Activated T-helper 17 cell treated with anti-CD3 and anti-CD28 coated beads, Interleukin-2, amount 50 U/mL, for 72 hours (primary cell): ENCODE measurements around the gene PPM1F. TPM values are rescaled to one million over a fixed set of nuclear protein-coding genes. Genes with fewer than 3 reads are reported as not detected.

Experiments used
- ATAC-seq: fragments of 150-1000 bp; cut with Tn5 transposase; replicated peaks from 2 replicates; pipeline ENCODE4 v1.10.0; 2021; ENCODE audit warnings: mild to moderate bottlenecking, moderate library complexity
- H3K27ac Mint-ChIP-seq: one replicate; pipeline ENCODE4 v1.8.0; 2022; ENCODE audit warnings: mixed read lengths
- H3K27me3 Mint-ChIP-seq: one replicate; pipeline ENCODE4 v1.8.0; 2022; ENCODE audit warnings: mixed read lengths
- H3K36me3 Mint-ChIP-seq: one replicate; pipeline ENCODE4 v1.8.0; 2022; ENCODE audit warnings: low read depth, mild to moderate bottlenecking, mixed read lengths
- H3K4me1 Mint-ChIP-seq: one replicate; pipeline ENCODE4 v1.8.0; 2022; ENCODE audit warnings: mixed read lengths
- H3K4me3 Mint-ChIP-seq: one replicate; pipeline ENCODE4 v1.8.0; 2022; ENCODE audit warnings: mild to moderate bottlenecking, mixed read lengths
- H3K9me3 Mint-ChIP-seq: one replicate; pipeline ENCODE4 v1.8.0; 2022; ENCODE audit warnings: mixed read lengths
- total RNA-seq, 2 donors: library from RNA; stranded (reverse); gene quantifications; one replicate each; pipeline ENCODE4 v1.2.3, GENCODE V29; 2022

The PPM1F gene
- total RNA-seq, 2 donors from 2014 or later: 17.3 to 20.3 TPM

DNA sequence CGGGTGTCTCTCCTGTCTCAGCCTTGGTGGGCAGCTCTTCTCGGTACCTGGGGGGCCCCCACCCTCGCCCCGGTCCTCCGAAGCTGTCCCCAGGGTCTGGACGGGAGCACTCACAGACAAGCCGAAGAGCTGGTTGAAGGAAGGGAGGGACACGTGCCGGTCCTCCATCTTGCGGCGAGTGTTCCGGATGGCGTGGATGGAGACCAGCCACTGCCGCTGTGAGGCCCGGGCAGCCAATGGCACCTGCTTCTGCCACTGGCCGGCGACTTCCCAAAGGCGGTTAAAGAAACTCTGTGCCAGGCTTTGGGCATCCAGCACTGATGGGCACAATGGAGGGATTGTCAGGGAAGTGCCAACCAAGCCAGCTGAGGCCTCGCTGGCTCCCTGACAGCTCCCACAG lies 18.7 kb downstream of the PPM1F start:
- Mint-ChIP-seq H3K9me3 (no peaks in the 10 kb centered on the region), H3K27ac (no peak overlapping the region), H3K4me3 (no peak overlapping the region), H3K4me1 (no peaks in the 10 kb centered on the region), H3K36me3 (peaks cover 21% of the 10 kb centered on the region), H3K27me3 (no peaks in the 10 kb centered on the region)
- no peak for ATAC-seq

DNA sequence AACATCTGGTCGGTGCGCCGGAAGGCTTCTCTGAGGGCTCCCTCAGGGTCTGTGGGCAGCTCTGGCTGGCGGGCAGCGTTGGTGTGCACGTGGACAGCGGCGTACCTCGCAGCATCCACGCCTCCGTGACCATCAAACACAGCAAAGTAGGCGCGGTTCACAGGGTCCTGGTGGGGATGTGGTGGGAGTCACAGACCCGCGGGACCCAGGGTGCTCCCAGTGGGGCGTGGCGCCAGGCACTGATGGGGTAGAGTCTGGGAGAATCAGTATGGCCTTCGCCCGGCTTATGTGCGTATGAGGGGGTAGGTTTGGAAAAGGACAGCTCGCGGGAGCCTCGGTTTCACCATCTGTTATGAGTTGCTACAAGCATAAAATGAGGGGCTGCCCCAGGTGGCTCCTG lies 19.2 kb downstream of the PPM1F start:
- Mint-ChIP-seq H3K36me3 (peaks cover 21% of the 10 kb centered on the region), H3K9me3 (no peaks in the 10 kb centered on the region), H3K27me3 (no peaks in the 10 kb centered on the region), H3K27ac (no peak overlapping the region), H3K4me3 (no peak overlapping the region), H3K4me1 (no peaks in the 10 kb centered on the region)
- no peak for ATAC-seq

DNA sequence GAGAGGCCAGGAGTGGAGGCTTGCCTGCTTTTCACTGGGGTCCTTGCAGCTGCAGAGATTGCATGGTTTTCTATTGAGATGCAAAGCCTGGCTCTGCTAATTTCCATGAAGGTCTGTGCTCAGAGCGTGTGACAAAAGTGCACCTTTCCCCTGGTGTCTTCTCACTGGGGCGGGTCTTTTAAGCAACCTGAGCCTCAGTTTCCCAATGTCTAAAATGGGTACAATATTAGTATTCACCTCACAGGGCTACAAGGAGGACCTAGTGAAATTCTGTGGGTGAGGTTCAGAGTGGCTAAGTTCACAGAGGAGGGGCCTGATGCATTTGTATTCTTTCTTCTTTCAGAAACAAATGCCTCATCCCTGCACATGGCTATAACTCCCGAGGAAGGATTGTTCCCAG lies 20.3 kb downstream of the PPM1F start:
- no peak overlapping the region for H3K4me3 Mint-ChIP-seq
- no peaks in the 10 kb centered on the region for H3K9me3 Mint-ChIP-seq
- H3K4me1 Mint-ChIP-seq: no peaks in the 10 kb centered on the region
- H3K27ac Mint-ChIP-seq: no peak overlapping the region
- H3K36me3 Mint-ChIP-seq: peaks cover 21% of the 10 kb centered on the region
- ATAC-seq: no peak
- H3K27me3 Mint-ChIP-seq: no peaks in the 10 kb centered on the region

DNA sequence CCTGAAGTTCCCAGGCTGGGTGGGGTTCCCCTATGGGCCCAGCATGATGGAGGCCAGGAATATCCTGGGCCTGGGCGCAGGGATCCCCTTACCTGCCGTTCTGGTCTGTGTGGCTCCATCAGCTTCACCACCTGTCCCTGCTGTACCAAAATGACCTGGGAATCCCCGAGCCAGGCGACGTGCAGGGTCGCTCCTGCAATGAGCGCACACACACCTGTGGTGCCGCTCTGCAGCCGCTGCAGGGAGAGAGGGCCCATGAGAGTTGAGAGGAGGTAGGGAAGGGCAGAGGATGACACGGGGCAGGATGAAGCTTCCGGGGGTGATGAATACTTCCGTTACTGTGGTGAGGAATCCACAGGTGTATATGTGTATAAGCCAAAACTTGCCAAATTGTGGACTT lies 21.6 kb downstream of the PPM1F start:
- Mint-ChIP-seq H3K36me3 (peaks cover 21% of the 10 kb centered on the region), H3K27me3 (no peaks in the 10 kb centered on the region), H3K27ac (no peak overlapping the region), H3K4me3 (no peak overlapping the region), H3K9me3 (no peaks in the 10 kb centered on the region), H3K4me1 (no peaks in the 10 kb centered on the region)
- ATAC-seq: no peak

DNA sequence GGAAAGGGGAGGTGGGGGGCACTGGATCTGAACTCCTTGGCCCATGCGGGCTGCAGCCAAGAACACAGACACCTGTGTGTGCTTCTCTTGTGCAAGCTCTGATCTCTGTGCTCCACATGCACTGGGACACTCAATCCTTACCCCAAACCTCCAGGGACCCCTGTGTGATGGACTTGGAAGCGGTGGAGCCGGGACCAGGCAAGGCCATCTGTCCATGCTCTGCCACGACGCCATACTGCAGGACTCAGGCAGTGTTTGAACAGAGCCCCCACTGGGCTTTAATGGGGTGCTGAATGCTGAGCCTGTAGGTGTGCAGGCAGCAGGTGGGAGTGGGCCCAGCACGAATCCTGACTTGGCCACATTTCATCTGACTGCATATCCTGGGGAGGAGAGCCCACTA lies 23.4 kb downstream of the PPM1F start:
- H3K36me3 Mint-ChIP-seq: peaks cover 17% of the 10 kb centered on the region
- no peak overlapping the region for H3K27ac Mint-ChIP-seq
- H3K27me3 Mint-ChIP-seq: no peaks in the 10 kb centered on the region
- ATAC-seq: no peak
- no peaks in the 10 kb centered on the region for H3K9me3 Mint-ChIP-seq
- no peak overlapping the region for H3K4me3 Mint-ChIP-seq
- no peaks in the 10 kb centered on the region for H3K4me1 Mint-ChIP-seq

DNA sequence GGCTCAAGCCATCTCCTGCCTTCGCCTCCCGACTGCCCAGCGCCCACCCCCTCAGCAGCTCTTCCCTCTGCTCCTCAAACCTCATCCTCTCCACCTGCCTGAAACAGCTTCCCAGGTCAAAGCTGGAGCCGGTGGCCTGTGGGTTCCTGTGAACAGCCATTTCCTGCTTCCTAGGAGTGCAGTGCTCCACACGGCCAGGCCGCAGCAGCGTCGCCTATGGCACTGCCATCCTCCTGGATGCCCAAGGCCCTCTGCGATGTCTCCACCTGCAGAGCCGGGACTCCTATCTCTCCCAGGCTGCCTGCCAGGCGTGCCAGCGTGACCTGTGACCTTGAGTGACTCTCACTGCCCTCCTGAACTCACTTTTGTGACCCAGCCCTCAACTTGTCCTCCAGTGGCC lies 24.6 kb downstream of the PPM1F start:
- Mint-ChIP-seq H3K4me3 (no peak overlapping the region), H3K27ac (no peak overlapping the region), H3K4me1 (no peaks in the 10 kb centered on the region), H3K9me3 (no peaks in the 10 kb centered on the region), H3K36me3 (peaks cover 17% of the 10 kb centered on the region), H3K27me3 (no peaks in the 10 kb centered on the region)
- ATAC-seq: no peak

DNA sequence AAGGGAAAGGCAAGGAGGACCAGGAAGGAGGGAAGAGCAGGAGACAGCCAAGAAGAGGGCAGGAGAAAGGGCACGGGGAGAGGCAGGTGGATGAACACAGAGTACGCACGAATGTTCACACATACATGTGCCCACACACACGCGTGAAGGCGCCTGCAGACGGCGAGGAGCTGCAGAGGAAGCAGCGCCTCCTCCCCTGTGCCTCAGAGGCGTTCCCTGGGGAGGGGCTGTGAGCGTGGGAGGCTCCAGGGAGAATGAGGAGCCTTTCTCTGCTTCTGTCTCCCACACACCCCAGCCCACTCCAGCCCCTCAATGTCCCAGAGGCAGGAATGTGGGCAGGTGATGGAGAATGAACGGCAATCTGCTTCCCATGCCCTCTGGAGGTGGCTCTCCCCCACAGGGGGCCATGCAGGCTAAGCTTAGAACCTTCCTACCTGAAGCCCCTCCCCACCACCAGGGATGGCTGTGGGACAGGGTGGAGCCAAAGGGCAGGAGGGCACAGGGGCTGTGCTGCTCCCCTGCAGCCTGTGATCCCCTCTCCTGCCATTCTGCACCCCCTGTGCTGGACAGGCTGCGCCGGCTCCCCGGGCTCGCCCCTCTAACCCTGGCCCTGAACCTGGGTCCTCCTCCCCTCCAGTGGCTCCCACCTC lies 25.3 kb downstream of the PPM1F start:
- Mint-ChIP-seq H3K36me3 (peaks cover 17% of the 10 kb centered on the region), H3K4me3 (no peak overlapping the region), H3K9me3 (no peaks in the 10 kb centered on the region), H3K27me3 (no peaks in the 10 kb centered on the region), H3K27ac (no peak overlapping the region), H3K4me1 (no peaks in the 10 kb centered on the region)
- ATAC-seq: no peak

DNA sequence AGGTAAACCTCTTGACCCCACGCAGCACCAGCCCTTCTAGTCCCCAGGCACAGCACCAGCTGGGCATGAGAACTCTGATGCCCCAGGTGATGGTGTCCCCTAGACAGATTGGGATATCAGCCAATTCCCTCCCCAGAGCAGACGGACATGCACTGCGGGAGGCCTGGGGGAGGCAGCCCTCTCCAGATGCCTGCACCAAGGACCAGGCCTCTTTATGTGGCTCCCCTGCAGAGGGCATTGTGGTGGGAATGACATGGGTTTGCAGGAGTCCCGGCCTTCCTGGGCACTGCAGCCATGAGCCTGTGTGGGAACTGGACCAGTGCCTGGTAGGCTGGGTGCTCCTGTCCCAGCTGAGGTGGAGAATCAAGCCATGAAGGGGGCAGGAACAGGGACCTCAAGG lies 25.9 kb downstream of the PPM1F start:
- no peak for ATAC-seq
- Mint-ChIP-seq H3K4me1 (no peaks in the 10 kb centered on the region), H3K9me3 (no peaks in the 10 kb centered on the region), H3K27ac (no peak overlapping the region), H3K27me3 (no peaks in the 10 kb centered on the region), H3K36me3 (peaks cover 17% of the 10 kb centered on the region), H3K4me3 (no peak overlapping the region)

DNA sequence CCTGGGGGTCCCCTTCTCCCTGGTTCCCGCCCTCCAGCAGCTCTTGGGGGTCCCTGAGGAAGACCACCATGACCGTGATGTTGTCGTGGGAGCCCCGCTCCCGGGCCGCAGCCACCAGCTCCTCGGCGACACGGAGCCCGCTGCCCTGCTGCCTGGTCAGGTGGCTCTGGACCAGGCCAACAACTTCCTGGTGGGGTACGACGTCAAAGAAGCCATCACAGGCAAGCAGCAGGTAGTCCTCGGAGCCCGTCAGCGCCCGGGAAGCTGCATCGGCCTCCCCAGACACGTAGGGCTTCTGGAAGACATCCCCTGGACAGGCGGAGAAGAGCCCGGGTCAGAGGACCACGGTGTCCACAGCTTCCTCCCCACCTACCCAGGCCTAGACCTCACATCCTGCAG lies 29.5 kb downstream of the PPM1F start:
- no peaks in the 10 kb centered on the region for H3K27me3 Mint-ChIP-seq
- H3K27ac Mint-ChIP-seq: no peak overlapping the region
- H3K9me3 Mint-ChIP-seq: no peaks in the 10 kb centered on the region
- H3K36me3 Mint-ChIP-seq: no peaks in the 10 kb centered on the region
- H3K4me1 Mint-ChIP-seq: no peaks in the 10 kb centered on the region
- ATAC-seq: no peak
- H3K4me3 Mint-ChIP-seq: no peak overlapping the region

DNA sequence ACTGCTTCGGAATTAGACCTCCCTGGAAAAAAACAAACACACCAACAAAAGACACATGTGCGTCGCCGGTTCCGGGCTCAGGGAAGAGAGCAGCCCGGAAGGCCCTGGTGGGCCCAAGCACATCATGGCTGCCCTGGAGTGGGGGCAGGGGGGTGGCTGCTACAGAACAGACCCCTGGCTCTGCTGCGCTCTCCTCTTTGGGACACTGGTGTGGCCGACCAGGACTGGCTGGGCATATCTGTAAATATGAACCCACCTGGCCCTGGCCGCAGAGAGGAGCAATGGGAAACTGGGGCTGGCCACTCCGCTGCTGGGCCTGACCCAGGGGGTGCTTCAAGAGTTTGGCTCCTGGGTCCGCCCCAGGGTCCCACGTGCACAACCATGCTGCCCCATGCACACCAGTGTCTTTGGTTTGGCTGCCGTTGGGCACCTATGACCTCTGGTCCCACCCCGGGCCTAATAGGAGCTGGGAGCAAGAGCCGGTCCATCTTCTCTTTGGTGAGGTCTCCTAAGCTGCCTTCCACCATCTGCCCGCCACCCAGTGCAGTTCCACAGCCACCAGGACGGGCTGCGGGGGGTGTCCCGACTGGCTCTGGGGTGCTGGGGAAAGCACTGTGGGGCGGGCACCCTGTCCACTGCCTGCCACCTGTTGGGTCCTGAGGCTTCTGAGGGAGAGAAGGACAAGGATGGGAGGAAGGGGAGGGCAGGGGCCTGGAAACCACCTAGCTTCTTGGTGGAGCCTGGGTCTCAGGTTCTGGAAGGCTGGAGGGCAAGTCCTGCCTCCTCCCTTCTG lies 30.1 kb downstream of the PPM1F start:
- H3K4me3 Mint-ChIP-seq: no peak overlapping the region
- H3K27me3 Mint-ChIP-seq: no peaks in the 10 kb centered on the region
- no peak overlapping the region for H3K27ac Mint-ChIP-seq
- H3K4me1 Mint-ChIP-seq: no peaks in the 10 kb centered on the region
- H3K36me3 Mint-ChIP-seq: no peaks in the 10 kb centered on the region
- ATAC-seq: no peak
- H3K9me3 Mint-ChIP-seq: no peaks in the 10 kb centered on the region

DNA sequence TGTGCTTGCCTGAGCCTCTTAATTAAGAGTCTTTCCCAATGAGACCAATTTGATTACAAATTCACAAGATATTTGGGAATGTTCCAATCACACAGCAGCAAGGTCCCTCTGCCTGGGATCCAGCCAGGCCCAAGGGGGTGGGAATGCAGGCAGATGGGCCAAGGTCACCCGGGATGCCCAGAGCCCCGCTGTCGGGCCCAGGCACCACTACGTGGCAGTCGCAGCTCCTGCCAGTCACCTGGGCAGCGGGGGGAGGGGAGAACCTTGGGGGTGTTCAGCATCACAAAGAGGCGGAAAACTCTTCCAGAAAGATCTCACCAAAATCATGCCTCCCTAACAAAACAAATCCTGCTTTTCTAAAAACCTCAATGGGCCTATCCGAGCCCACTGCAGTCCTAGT lies 30.9 kb downstream of the PPM1F start:
- Mint-ChIP-seq H3K9me3 (no peaks in the 10 kb centered on the region), H3K27ac (no peak overlapping the region), H3K4me3 (no peak overlapping the region), H3K27me3 (no peaks in the 10 kb centered on the region), H3K4me1 (no peaks in the 10 kb centered on the region), H3K36me3 (no peaks in the 10 kb centered on the region)
- ATAC-seq: no peak

DNA sequence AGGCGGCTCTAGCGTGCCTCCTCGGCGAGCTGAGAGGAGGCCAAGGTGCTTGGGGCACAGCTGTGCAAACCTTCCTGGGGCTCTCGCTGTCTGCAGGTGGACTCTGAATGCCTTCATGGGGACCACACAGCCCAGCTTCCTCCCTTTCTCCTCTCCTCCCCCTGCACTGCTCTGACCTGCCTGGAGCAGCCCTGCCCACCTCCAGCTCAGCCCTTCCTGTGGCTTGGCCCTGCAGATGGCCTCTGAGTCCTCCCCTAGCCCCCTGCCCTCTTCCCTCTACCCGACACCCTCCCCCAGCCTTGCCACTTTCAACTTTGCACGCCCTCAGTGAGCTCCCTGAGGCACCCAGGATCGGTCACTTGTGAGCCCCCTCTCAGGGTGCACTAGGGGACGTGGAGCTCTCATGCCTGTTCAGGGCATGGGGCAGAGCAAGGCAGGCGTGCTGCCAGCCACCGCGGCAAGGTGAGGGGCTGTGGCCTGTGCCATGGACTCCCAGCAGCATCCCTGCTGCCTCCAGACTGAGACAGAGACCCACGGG lies 31.4 kb downstream of the PPM1F start:
- no peaks in the 10 kb centered on the region for H3K4me1 Mint-ChIP-seq
- H3K4me3 Mint-ChIP-seq: no peak overlapping the region
- H3K36me3 Mint-ChIP-seq: no peaks in the 10 kb centered on the region
- H3K27ac Mint-ChIP-seq: no peak overlapping the region
- no peak for ATAC-seq
- no peaks in the 10 kb centered on the region for H3K9me3 Mint-ChIP-seq
- H3K27me3 Mint-ChIP-seq: no peaks in the 10 kb centered on the region

DNA sequence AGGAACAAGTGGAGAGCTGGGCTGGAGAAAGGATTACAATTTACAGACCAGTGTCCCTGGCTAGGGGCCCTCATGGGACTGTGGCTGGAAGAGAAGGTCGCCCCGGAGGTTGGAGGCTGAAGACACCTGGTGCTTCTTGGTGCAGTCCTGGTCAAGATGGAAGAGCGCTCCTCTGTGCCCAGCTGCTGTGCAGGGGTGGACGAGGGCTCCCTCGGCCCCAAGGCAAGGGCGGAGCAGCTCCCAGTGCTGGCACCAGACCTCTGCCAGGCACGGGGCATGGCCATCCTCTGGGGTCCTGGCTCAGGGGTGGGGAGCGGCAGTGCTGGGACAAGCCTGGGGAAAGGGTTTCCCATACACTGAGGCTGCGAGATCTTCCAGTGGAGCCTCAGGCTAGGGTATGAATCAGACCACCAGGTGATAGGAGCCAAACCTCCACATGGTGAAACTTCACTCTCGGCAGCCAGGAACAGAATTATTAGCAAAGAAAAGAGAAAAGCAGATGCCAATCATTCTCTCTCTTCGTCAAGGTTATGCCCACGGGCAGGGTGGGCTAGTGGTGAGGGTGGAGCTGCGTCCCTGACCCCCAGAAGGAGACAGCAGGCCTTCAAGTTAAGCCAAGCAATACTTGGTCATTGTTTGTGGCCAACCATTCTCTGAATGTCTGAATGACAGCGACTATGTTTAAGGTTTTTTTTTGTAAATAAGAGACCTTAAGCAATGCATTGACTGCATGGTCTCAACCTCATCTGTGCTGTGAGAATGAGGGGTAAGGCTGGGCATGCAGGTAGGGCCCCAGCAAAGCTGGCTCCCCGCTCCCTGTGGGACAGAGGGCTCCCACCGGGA lies 32.1 kb downstream of the PPM1F start:
- no peaks in the 10 kb centered on the region for H3K36me3 Mint-ChIP-seq
- H3K27ac Mint-ChIP-seq: no peak overlapping the region
- H3K27me3 Mint-ChIP-seq: no peaks in the 10 kb centered on the region
- H3K9me3 Mint-ChIP-seq: no peaks in the 10 kb centered on the region
- H3K4me3 Mint-ChIP-seq: no peak overlapping the region
- no peak for ATAC-seq
- H3K4me1 Mint-ChIP-seq: no peaks in the 10 kb centered on the region

DNA sequence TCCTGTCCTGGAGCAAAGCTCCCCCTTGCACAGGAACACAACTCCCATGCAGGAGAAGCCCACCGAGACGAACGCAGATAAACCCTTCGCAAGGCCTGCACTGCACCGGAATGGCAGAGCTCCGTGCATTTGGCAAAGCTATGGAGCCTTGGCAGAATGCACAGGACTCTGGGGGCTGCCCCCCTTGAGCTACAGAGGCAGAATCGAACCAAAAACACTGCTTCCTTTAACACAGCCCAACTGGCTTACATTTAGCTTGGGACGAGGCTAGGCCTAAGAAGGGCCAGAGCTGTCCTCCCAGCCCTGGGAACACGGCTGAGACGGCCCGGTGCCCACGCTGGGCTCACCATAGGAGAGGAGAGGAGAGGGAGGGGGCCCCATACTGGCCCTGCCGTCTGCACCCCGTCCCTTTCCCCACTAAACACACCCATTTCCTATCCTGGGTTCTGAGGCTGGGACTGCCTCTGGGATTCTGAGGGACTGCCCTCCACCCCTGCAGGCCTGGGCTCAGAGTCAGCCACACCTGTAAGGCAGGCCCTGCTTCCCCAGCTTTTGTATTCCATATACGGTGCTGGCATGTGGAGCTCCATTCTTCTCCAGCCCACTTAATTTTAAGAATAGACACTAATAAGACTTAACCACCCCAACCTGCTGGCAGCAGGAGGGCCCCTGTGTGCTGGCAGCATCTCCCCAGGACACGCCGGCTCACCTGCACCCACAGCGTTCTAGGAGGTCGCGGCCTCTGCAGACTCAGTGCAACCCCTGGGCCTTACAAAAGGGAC lies 32.9 kb downstream of the PPM1F start:
- Mint-ChIP-seq H3K27me3 (no peaks in the 10 kb centered on the region), H3K27ac (no peak overlapping the region), H3K36me3 (no peaks in the 10 kb centered on the region), H3K4me3 (no peak overlapping the region), H3K9me3 (no peaks in the 10 kb centered on the region), H3K4me1 (no peaks in the 10 kb centered on the region)
- ATAC-seq: no peak
